Measurements from ENCODE around the gene HCST. TPM values are rescaled to one million over a fixed set of nuclear protein-coding genes. Genes with fewer than 3 reads are reported as not detected.

Gene HCST
- total and polyA plus RNA-seq, 2 of the 13 experiments (the other 11 are each of a cell fraction or from before 2014, with no cell fraction given), result 0.24 to 1.2 TPM

DNA sequence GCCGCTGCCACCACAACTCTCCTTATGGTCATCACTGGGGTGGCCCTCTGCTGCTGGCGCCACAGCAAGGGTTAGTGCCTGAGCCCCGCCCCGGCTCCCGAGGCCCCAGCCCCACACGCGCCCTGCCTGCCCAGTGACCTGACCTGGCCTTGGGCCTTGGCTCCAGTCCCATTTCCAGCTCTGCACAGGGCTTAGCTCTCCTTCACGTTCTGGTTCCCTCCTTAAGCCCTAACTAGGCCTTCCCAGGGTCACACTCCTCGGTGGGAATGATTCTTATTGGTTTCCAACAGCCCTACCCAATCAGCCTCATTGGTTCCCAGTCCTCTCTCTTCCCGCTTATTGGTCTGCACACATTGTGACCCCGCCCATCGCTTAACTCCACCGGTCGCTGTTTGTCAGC, 39.8 kb upstream of the HCST start (continued):
- TF ChIP-seq PPARG (CRISPR knock-in tag; conservative IDR thresholded peaks at IDR 0.05) (no peak), ZNF263 (CRISPR knock-in tag; IDR thresholded peaks at IDR 0.05) (0 out of 2 replicates have a peak, but pooled peaks have one; percentile 16), ZNF207 (IDR thresholded peaks at IDR 0.05; ENCODE audit: borderline replicate concordance) (no peak), SAP130 (CRISPR knock-in tag; IDR thresholded peaks at IDR 0.05; ENCODE audit: low read depth) (0 out of 2 replicates have a peak, but pooled peaks have one; percentile 39), RXRB (CRISPR knock-in tag; IDR thresholded peaks at IDR 0.05; ENCODE audit: borderline replicate concordance) (peak; percentile 81; the same call in 1 of the 2 replicates), GLI4 (CRISPR knock-in tag; IDR thresholded peaks at IDR 0.05; ENCODE audit: borderline replicate concordance) (no peak), ZNF557 (CRISPR knock-in tag; IDR thresholded peaks at IDR 0.05) (no peak), GTF2F1 (IDR thresholded peaks at IDR 0.05; ENCODE audit: low read length) (no peak), ZNF563 (CRISPR knock-in tag; IDR thresholded peaks at IDR 0.05) (no peak), FOXP1 (IDR thresholded peaks at IDR 0.05) (no peak), FOXP1 (CRISPR knock-in tag; IDR thresholded peaks at IDR 0.05) (no peak), SMAD9 (CRISPR knock-in tag; IDR thresholded peaks at IDR 0.05) (no peak), KDM5A (IDR thresholded peaks at IDR 0.05; ENCODE audit: borderline replicate concordance, low read length) (no peak), NR2C2 (CRISPR knock-in tag; IDR thresholded peaks at IDR 0.05; ENCODE audit: borderline replicate concordance) (0 out of 2 replicates have a peak, but pooled peaks have one; percentile 35), HDAC6 (IDR thresholded peaks at IDR 0.05; ENCODE audit: low read depth, low read length) (no peak), ZNF431 (CRISPR knock-in tag; IDR thresholded peaks at IDR 0.05; ENCODE audit: borderline replicate concordance, low read depth) (no peak), ZNF570 (CRISPR knock-in tag; IDR thresholded peaks at IDR 0.05; ENCODE audit: borderline replicate concordance) (no peak), GATAD2A (CRISPR knock-in tag; IDR thresholded peaks at IDR 0.05) (peak; percentile 37; the same call in 1 of the 2 replicates), PAX8 (CRISPR knock-in tag; IDR thresholded peaks at IDR 0.05; ENCODE audit: borderline replicate concordance) (no peak)
- TF ChIP-seq, protein P1, sequence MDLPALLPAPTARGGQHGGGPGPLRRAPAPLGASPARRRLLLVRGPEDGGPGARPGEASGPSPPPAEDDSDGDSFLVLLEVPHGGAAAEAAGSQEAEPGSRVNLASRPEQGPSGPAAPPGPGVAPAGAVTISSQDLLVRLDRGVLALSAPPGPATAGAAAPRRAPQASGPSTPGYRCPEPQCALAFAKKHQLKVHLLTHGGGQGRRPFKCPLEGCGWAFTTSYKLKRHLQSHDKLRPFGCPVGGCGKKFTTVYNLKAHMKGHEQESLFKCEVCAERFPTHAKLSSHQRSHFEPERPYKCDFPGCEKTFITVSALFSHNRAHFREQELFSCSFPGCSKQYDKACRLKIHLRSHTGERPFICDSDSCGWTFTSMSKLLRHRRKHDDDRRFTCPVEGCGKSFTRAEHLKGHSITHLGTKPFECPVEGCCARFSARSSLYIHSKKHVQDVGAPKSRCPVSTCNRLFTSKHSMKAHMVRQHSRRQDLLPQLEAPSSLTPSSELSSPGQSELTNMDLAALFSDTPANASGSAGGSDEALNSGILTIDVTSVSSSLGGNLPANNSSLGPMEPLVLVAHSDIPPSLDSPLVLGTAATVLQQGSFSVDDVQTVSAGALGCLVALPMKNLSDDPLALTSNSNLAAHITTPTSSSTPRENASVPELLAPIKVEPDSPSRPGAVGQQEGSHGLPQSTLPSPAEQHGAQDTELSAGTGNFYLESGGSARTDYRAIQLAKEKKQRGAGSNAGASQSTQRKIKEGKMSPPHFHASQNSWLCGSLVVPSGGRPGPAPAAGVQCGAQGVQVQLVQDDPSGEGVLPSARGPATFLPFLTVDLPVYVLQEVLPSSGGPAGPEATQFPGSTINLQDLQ (CRISPR knock-in tag; IDR thresholded peaks at IDR 0.05), result no peak
- TF ChIP-seq, protein P2, sequence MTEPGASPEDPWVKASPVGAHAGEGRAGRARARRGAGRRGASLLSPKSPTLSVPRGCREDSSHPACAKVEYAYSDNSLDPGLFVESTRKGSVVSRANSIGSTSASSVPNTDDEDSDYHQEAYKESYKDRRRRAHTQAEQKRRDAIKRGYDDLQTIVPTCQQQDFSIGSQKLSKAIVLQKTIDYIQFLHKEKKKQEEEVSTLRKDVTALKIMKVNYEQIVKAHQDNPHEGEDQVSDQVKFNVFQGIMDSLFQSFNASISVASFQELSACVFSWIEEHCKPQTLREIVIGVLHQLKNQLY (CRISPR knock-in tag; IDR thresholded peaks at IDR 0.05), result peak; percentile 69; the same call in 1 of the 2 replicates
- TF ChIP-seq, protein P3, sequence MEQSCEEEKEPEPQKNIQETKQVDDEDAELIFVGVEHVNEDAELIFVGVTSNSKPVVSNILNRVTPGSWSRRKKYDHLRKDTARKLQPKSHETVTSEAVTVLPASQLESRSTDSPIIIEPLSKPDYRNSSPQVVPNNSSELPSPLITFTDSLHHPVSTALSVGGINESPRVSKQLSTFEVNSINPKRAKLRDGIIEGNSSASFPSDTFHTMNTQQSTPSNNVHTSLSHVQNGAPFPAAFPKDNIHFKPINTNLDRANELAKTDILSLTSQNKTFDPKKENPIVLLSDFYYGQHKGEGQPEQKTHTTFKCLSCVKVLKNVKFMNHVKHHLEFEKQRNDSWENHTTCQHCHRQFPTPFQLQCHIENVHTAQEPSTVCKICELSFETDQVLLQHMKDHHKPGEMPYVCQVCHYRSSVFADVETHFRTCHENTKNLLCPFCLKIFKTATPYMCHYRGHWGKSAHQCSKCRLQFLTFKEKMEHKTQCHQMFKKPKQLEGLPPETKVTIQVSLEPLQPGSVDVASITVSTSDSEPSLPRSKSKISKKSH (CRISPR knock-in tag; IDR thresholded peaks at IDR 0.05; ENCODE audit: borderline replicate concordance), result no peak
- TF ChIP-seq, protein P4, sequence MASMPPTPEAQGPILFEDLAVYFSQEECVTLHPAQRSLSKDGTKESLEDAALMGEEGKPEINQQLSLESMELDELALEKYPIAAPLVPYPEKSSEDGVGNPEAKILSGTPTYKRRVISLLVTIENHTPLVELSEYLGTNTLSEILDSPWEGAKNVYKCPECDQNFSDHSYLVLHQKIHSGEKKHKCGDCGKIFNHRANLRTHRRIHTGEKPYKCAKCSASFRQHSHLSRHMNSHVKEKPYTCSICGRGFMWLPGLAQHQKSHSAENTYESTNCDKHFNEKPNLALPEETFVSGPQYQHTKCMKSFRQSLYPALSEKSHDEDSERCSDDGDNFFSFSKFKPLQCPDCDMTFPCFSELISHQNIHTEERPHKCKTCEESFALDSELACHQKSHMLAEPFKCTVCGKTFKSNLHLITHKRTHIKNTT (CRISPR knock-in tag; IDR thresholded peaks at IDR 0.05), result no peak
- TF ChIP-seq, protein P5, sequence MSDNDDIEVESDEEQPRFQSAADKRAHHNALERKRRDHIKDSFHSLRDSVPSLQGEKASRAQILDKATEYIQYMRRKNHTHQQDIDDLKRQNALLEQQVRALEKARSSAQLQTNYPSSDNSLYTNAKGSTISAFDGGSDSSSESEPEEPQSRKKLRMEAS (IDR thresholded peaks at IDR 0.05), result peak; percentile 39; the same call in 1 of the 2 replicates
